Measurements from ENCODE around the gene BBX.

The BBX gene

DNA sequence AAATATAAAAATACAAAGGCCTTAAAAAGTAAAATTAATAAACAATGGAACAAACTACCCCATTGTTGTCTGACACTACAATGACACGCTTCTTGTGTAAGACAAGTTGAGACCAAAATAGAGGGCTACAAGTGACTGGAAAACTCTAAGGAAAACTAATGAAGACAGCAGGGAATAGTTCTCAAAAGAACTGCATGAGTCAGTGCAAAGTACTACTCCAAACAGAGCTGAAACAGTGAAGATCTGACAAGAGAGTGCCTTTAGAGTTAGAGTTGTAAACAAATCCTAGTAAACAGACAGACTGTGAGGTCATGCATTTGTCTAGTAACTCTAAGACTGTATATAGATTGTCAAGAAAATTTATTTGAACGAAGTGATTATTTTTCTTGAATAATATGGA, 233.9 kb downstream of the BBX start:
- no peak for DNase-seq

- DNase-seq, result no peak
Measured at GRCh38 chr3:107757140-107757539, 234.4 kb downstream of the BBX start.

GRCh38 chr3:107760144-107760543, 237.4 kb downstream of the BBX start:
- no peak for DNase-seq

DNA sequence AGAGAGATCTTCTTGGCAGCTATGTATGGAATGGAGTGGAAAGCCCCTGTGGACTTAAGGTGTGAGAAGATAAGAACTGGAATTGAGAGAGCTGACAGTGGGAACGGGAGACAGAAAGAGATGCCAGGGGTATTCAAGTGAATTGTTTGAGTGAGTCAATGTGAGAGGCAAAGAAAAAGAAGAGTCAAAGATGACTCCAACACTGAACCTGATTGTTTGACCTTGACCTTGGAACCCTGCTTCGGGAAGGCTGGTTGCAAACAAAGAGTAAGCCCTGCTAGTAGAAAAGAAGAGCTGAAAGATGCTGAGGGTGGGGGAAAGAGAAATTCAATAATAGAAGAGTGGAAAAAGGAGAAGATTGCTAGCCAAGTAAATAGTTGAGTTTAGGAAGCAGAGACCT, 238.6 kb downstream of the BBX start:
- no peak for DNase-seq

- DNase-seq, result no peak
Measured at GRCh38 chr3:107765524-107765923, 242.8 kb downstream of the BBX start.

DNA sequence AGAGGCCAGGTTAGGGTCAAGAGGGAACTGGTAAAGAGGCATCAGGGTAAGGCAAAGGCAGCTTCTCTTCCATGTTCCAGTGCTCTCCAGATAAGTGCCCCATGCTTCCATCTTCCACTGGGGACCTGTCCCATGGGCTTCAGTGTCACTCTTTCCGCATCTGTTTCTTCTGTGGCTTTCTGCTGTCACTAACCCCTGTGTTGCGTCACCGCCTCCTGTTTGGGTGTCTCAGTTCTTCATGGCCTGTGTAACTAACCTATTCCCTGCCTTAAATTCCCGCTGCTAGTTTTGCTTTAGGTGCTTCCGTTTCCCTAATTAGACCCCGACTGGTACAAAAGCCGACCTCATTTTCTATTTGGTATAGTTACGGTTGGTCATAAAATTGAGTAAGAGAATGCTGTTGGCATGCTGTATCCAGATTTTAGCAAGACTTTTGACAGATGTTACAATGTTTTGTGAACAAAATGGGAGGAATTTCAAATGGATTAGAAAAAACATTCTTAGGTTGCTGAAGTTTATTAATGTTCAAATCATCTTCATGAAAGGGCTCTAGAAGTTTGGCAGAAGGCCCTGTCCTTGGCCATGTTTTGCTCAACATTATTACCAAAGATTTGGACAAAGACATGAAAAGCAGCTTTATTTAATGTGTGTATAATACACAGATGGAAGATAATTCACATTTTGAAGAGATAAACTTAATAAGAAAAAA, 245.3 kb downstream of the BBX start:
- DNase-seq, result peak; percentile 27 to 41

DNA sequence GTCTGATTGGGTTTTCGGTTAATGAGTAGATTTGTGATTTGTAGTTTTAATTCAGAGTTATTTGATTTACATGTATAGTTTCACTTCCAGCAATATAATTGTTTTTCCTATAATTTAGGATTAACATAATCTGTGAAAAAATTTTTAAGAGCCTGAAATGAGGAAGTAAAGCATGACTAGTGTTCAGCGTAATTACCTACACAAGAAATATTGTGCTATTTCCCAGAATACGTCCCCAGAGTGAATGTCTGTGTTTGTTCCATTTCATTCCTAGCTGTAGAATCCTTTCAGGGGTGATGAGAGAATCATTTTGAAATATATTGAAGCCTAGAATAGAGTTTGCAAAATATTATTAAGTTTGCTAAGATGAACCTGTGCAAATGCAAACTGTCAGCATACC, 247.1 kb downstream of the BBX start:
- no peak for DNase-seq

DNA sequence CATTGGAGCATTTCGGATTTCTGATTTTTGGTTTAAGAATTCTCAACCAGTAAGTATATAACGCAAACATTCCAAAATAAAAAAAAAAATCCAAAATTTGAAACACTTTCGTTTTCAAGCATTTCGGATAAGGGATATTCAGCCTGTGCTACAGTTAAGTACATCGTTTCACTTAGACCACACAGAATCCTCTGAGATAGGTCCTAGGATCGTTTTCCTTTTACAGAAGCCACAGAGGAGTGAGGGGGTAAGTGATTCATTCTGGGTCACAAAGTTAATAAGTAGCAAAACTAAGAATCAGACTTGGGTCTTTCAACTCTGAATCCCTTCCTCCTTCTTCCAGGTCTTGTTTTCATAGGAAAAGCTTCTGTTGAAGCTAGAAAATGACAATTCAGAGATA, 249.3 kb downstream of the BBX start:
- no peak for DNase-seq

DNA sequence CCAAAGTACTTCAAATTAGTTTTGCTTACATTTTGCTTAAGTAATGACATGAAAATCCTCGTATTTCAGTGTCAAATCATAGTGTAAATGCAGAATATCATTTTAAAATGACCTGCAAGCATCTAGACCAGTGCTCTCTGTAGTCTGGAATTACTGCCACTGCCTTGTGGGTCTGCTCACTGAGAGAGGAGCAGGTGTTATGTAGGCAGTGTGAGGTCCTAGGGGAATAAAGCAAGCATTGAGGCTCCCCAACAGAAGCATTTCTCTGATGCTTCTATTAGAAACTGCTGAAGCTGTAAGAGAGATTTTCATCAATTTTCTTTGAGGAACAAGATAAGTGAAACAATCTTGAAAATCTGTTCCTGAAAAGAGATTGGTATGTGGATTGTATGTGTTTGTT, 253.2 kb downstream of the BBX start:
- no peak for DNase-seq

GRCh38 chr3:107781253-107781652, 258.5 kb downstream of the BBX start:
- no peak for DNase-seq

- no peak for DNase-seq
Measured at GRCh38 chr3:107782054-107782453, 259.3 kb downstream of the BBX start.

DNA sequence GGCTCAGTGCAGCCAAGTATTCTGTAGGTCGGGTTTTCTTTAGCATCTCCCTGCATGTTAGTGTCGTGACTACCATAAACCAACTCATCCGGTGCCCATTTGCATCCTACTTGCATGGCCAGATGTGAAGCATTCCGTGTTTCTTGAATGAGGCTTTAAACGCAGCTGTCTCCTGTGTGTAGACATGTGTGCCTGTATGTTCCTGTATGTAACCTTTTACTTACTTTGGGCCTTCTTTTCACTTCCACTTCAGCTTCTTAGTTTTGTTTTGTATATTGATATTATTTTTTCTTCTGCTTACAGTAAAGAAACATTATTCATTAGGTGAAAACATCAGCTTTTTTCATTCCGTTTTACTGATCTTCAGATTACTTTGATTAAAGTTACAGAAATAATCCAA, 267.9 kb downstream of the BBX start:
- no peak for DNase-seq

DNA sequence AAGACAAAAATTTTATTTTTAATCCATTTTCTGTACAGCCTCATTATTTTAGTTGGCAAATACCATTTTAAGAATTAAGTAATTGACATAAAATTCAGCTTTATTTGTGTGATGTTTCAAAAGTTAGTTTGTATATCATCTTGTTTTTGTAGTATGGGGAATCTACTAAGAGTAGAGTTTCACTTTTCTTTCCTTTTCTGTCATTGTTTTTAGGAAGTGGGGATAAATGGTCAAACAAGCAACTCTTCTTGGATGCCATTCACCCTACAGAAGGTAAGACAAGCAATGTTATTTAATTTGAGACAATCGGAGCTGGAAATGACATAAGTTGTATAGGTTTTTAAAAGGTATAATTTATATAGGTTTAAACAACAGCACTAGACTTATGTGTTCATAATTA, 268.3 kb downstream of the BBX start:
- no peak for DNase-seq

- no peak for DNase-seq
Measured at GRCh38 chr3:107791450-107791849, 268.7 kb downstream of the BBX start.

DNA sequence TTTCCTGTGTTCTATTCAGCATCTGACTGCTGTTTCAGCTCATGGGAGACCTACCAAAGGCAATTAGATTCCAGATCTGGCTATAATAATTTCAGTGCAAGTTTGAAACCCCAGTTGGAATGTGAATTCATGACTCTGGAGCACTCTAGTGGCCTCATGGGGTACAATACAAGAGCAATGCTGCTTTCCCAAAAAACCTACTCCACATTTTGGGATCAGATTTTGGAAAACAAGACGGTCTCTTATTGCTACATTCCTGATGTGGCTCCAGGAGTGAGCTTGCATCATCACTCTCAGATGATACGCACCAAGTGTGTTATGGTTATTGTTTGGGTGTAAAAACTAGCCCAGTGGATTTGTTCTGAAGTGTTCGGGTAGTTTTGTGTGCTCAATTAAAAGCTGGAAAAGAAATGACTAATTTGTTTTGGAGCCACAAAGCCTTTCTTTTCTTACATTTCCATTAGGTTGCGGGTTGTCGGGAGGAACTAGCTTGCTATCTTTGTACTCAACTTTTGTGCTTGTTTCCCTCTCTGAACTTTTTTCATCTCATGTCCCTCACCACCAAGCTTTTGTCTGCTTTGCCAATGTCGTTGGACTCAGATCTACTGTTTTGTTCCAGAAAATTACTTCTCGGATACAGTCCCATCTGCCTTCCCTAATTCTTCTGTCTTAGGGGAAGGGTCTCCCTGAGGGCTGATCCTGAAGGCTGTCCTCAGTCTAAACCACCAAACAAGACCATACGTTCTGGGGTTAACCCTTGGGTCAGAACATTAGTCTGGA, 272.1 kb downstream of the BBX start:
- DNase-seq, result no peak

DNA sequence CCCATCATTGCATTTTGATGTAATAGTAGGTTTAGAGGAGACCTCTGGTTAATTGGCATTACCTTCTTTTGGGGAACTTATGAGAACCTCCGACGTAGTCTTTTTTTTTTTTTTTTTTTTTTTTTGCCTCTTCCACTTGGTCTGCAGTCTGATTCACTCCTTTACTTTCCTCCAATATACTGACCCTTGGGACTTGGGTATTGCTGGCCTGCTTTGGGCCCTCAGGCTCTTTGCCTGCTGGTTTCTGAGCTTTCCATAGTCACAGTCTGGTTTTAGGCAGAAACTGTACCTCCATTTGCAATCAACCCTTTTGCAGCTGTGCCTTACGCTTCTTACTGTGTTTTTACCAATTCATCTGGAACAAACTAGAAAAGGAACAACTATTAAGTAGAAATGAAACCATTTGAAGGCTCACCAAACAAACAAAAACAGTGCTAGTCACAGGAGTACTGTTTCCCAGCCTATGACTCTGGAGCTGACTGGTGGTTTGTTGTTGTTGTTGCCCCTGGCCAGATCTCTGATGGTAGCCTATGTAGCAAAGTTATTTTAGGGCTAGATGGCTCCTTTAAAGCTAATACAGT, 272.8 kb downstream of the BBX start:
- no peak for DNase-seq

GRCh38 chr3:107796791-107797190, 274.0 kb downstream of the BBX start:
- DNase-seq, result peak; percentile 56 to 62

DNA sequence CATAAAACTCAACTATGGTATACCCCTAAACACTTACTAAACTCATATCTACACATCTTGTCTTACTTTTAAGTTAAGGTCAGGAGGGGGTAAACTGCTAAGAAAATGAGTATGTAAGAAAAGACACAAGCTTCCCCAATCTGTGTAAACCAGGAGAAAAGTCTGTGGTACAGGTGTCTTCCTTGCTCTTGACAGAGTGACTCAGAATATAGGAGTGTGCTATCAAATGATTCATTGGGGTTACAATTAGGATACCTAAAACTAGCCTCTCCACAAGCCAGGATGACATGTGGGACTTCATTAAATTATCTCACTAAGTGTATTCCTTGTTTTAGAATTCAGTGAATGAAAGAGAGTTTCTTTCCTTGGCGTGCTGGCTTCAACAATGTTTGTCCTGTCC, 274.8 kb downstream of the BBX start:
- no peak for DNase-seq

DNA sequence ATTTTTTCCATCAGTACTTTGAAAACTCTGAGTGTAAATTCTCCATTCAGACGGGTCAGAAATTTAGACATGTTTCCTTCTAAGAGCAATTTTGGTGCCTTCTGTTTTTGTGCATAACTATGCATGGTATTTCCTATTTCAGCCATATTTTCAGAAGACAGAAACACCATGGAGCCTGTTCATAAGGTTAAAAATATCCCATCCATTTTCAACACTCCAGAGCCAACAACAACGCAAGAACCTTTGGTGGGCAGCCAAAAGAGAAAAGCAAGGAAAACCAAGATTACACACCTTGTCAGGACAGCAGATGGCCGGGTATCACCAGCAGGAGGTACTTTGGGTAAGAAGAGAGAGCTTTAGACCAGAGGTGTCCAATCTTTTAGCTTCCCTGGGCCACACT, 275.6 kb downstream of the BBX start:
- DNase-seq, result no peak

- no peak for DNase-seq
Measured at GRCh38 chr3:107800710-107801109, 277.9 kb downstream of the BBX start.

- DNase-seq, result no peak
Measured at GRCh38 chr3:107803170-107803569, 280.4 kb downstream of the BBX start.

- no peak for DNase-seq
Measured at GRCh38 chr3:107806021-107806420, 283.3 kb downstream of the BBX start.

DNA sequence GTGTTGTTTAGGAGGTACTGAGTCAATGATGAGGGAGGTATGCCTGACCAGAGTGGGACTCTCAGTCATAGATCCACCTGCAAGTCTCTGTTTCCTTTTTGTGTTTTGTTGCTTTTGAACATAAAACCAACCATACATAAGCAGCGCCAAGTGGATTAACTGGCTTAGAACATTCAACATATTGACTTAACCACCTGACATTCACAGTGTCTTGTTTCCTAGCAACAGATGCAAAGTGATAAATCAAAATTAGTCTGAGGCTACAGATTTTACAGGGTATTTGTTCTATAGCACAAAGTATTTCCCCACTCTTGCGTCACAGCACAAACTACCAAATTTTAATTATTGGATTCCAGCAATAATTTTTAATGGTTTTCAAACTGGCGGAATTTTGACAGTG, 283.8 kb downstream of the BBX start:
- no peak for DNase-seq
